ENCODE measurements around the gene HOXC11.

The HOXC11 gene
- 0 reads per million in 3 donors for total RNA-seq

GRCh38 chr12:53972722-53973235 is at the start of gene HOXC11:
TSS of gene HOXC11 (plus strand) at chr12:53973126. CDS start at chr12:53973242, 116 bp downstream.
- DNase-seq = no peak
- H3K9me3 ChIP-seq (ENCODE audit: control insufficient read depth, low read length) = no peaks in the 10 kb centered on the region
- no peak within 1 kb of the TSS for H3K27ac ChIP-seq (ENCODE audit: insufficient read depth, low read length, poor library complexity, severe bottlenecking)
- H3K4me3 ChIP-seq (ENCODE audit: insufficient read depth, low read depth, low read length, poor library complexity, severe bottlenecking) = no peak within 1 kb of the TSS
- no peaks in the 10 kb centered on the region for H3K36me3 ChIP-seq (ENCODE audit: control insufficient read depth, insufficient read depth, low read length)
- peaks cover 27% of the 10 kb centered on the region for H3K4me1 ChIP-seq (ENCODE audit: control insufficient read depth, insufficient read depth, low read length, poor library complexity, severe bottlenecking)
- peaks cover 93% of the 10 kb centered on the region for H3K27me3 ChIP-seq (replicated peaks; ENCODE audit: control insufficient read depth, insufficient read depth, low read length, poor library complexity, severe bottlenecking)

- peaks cover 46% of the 10 kb centered on the region for H3K27me3 ChIP-seq (replicated peaks; ENCODE audit: control insufficient read depth, insufficient read depth, low read length, poor library complexity, severe bottlenecking)
- no peak for DNase-seq
- H3K27ac ChIP-seq (ENCODE audit: insufficient read depth, low read length, poor library complexity, severe bottlenecking) = no peak overlapping the region
- H3K4me3 ChIP-seq (ENCODE audit: insufficient read depth, low read depth, low read length, poor library complexity, severe bottlenecking) = no peak overlapping the region
- no peaks in the 10 kb centered on the region for H3K36me3 ChIP-seq (ENCODE audit: control insufficient read depth, insufficient read depth, low read length)
- H3K9me3 ChIP-seq (ENCODE audit: control insufficient read depth, low read length) = no peaks in the 10 kb centered on the region
- H3K4me1 ChIP-seq (ENCODE audit: control insufficient read depth, insufficient read depth, low read length, poor library complexity, severe bottlenecking) = no peaks in the 10 kb centered on the region
Measured at GRCh38 chr12:53924521-53925405, 48.2 kb upstream of the HOXC11 start.

- no peak for DNase-seq
- Histone ChIP-seq H3K4me1 (ENCODE audit: control insufficient read depth, insufficient read depth, low read length, poor library complexity, severe bottlenecking) (no peaks in the 10 kb centered on the region), H3K36me3 (ENCODE audit: control insufficient read depth, insufficient read depth, low read length) (no peaks in the 10 kb centered on the region), H3K9me3 (ENCODE audit: control insufficient read depth, low read length) (no peaks in the 10 kb centered on the region), H3K27me3 (replicated peaks; ENCODE audit: control insufficient read depth, insufficient read depth, low read length, poor library complexity, severe bottlenecking) (peaks cover 67% of the 10 kb centered on the region), H3K27ac (ENCODE audit: insufficient read depth, low read length, poor library complexity, severe bottlenecking) (no peak overlapping the region), H3K4me3 (ENCODE audit: insufficient read depth, low read depth, low read length, poor library complexity, severe bottlenecking) (no peak overlapping the region)
Measured at GRCh38 chr12:53927220-53928029, 45.5 kb upstream of the HOXC11 start.

- H3K36me3 ChIP-seq (ENCODE audit: control insufficient read depth, insufficient read depth, low read length) = no peaks in the 10 kb centered on the region
- peaks cover 71% of the 10 kb centered on the region for H3K27me3 ChIP-seq (replicated peaks; ENCODE audit: control insufficient read depth, insufficient read depth, low read length, poor library complexity, severe bottlenecking)
- H3K4me1 ChIP-seq (ENCODE audit: control insufficient read depth, insufficient read depth, low read length, poor library complexity, severe bottlenecking) = no peaks in the 10 kb centered on the region
- no peaks in the 10 kb centered on the region for H3K9me3 ChIP-seq (ENCODE audit: control insufficient read depth, low read length)
- H3K4me3 ChIP-seq (ENCODE audit: insufficient read depth, low read depth, low read length, poor library complexity, severe bottlenecking) = no peak overlapping the region
- no peak for DNase-seq
- H3K27ac ChIP-seq (ENCODE audit: insufficient read depth, low read length, poor library complexity, severe bottlenecking) = no peak overlapping the region
Measured at GRCh38 chr12:53928054-53928835, 44.7 kb upstream of the HOXC11 start.

GRCh38 chr12:53929527-53929926 is 43.4 kb upstream of the HOXC11 start:
- Histone ChIP-seq H3K9me3 (ENCODE audit: control insufficient read depth, low read length) (no peaks in the 10 kb centered on the region), H3K4me1 (ENCODE audit: control insufficient read depth, insufficient read depth, low read length, poor library complexity, severe bottlenecking) (no peaks in the 10 kb centered on the region), H3K4me3 (ENCODE audit: insufficient read depth, low read depth, low read length, poor library complexity, severe bottlenecking) (no peak overlapping the region), H3K27ac (ENCODE audit: insufficient read depth, low read length, poor library complexity, severe bottlenecking) (no peak overlapping the region), H3K36me3 (ENCODE audit: control insufficient read depth, insufficient read depth, low read length) (no peaks in the 10 kb centered on the region), H3K27me3 (replicated peaks; ENCODE audit: control insufficient read depth, insufficient read depth, low read length, poor library complexity, severe bottlenecking) (peaks cover 81% of the 10 kb centered on the region)
- no peak for DNase-seq

- H3K4me1 ChIP-seq (ENCODE audit: control insufficient read depth, insufficient read depth, low read length, poor library complexity, severe bottlenecking) = peaks cover 3% of the 10 kb centered on the region
- no peak overlapping the region for H3K27ac ChIP-seq (ENCODE audit: insufficient read depth, low read length, poor library complexity, severe bottlenecking)
- peaks cover 81% of the 10 kb centered on the region for H3K27me3 ChIP-seq (replicated peaks; ENCODE audit: control insufficient read depth, insufficient read depth, low read length, poor library complexity, severe bottlenecking)
- no peak for DNase-seq
- H3K9me3 ChIP-seq (ENCODE audit: control insufficient read depth, low read length) = no peaks in the 10 kb centered on the region
- H3K4me3 ChIP-seq (ENCODE audit: insufficient read depth, low read depth, low read length, poor library complexity, severe bottlenecking) = no peak overlapping the region
- no peaks in the 10 kb centered on the region for H3K36me3 ChIP-seq (ENCODE audit: control insufficient read depth, insufficient read depth, low read length)
Measured at GRCh38 chr12:53930591-53931255, 42.2 kb upstream of the HOXC11 start.

GRCh38 chr12:53931844-53932581 is 40.9 kb upstream of the HOXC11 start:
- no peak for DNase-seq
- no peak overlapping the region for H3K27ac ChIP-seq (ENCODE audit: insufficient read depth, low read length, poor library complexity, severe bottlenecking)
- H3K4me3 ChIP-seq (ENCODE audit: insufficient read depth, low read depth, low read length, poor library complexity, severe bottlenecking) = no peak overlapping the region
- H3K27me3 ChIP-seq (replicated peaks; ENCODE audit: control insufficient read depth, insufficient read depth, low read length, poor library complexity, severe bottlenecking) = peaks cover 77% of the 10 kb centered on the region
- H3K36me3 ChIP-seq (ENCODE audit: control insufficient read depth, insufficient read depth, low read length) = no peaks in the 10 kb centered on the region
- no peaks in the 10 kb centered on the region for H3K9me3 ChIP-seq (ENCODE audit: control insufficient read depth, low read length)
- H3K4me1 ChIP-seq (ENCODE audit: control insufficient read depth, insufficient read depth, low read length, poor library complexity, severe bottlenecking) = peaks cover 6% of the 10 kb centered on the region

GRCh38 chr12:53932915-53933314 is 40.0 kb upstream of the HOXC11 start:
- H3K27ac ChIP-seq (ENCODE audit: insufficient read depth, low read length, poor library complexity, severe bottlenecking) = no peak overlapping the region
- H3K4me1 ChIP-seq (ENCODE audit: control insufficient read depth, insufficient read depth, low read length, poor library complexity, severe bottlenecking) = peaks cover 6% of the 10 kb centered on the region
- no peaks in the 10 kb centered on the region for H3K36me3 ChIP-seq (ENCODE audit: control insufficient read depth, insufficient read depth, low read length)
- peaks cover 79% of the 10 kb centered on the region for H3K27me3 ChIP-seq (replicated peaks; ENCODE audit: control insufficient read depth, insufficient read depth, low read length, poor library complexity, severe bottlenecking)
- DNase-seq = no peak
- no peak overlapping the region for H3K4me3 ChIP-seq (ENCODE audit: insufficient read depth, low read depth, low read length, poor library complexity, severe bottlenecking)
- no peaks in the 10 kb centered on the region for H3K9me3 ChIP-seq (ENCODE audit: control insufficient read depth, low read length)

Measured in effector memory CD4-positive, alpha-beta T cell (primary cell).